GM23338 (cell line): ENCODE measurements around the gene BAG3.

Experiments
- CTCF ChIP-seq, 2 experiments: fragments of 200-600 bp in 1 of 2; sonication (generic) in 1 of 2; conservative IDR thresholded peaks; 2 replicates each; pipeline versions ENCODE4 v1.5.1 to v1.6.1; 2016 to 2017; ENCODE audit warnings: antibody characterized with exemption in 2 of 2, low read depth in 2 of 2, mild to moderate bottlenecking in 2 of 2, moderate library complexity in 1 of 2
- ETS1 ChIP-seq: IDR thresholded peaks from 2 replicates; pipeline ENCODE4 v1.6.1; 2016; ENCODE audit warnings: antibody characterized with exemption
- EZH2 ChIP-seq: fragments of 200-600 bp; sonication (generic); IDR thresholded peaks from one replicate; pipeline ENCODE4 v1.8.0; 2017; ENCODE audit warnings: antibody characterized with exemption, mild to moderate bottlenecking, low read depth; ENCODE audit not compliant: unreplicated experiment
- EZH2phosphoT487 ChIP-seq: fragments of 200-600 bp; sonication (generic); IDR thresholded peaks from one replicate; pipeline ENCODE4 v1.8.1; 2018; ENCODE audit warnings: antibody characterized with exemption; ENCODE audit not compliant: unreplicated experiment
- JUNB ChIP-seq: IDR thresholded peaks from one replicate; pipeline ENCODE4 v1.6.1; 2016; ENCODE audit warnings: antibody characterized with exemption; ENCODE audit not compliant: unreplicated experiment
- POLR2AphosphoS5 ChIP-seq: IDR thresholded peaks from 2 replicates; pipeline ENCODE4 v1.6.1; 2016; ENCODE audit warnings: antibody characterized with exemption, low read depth
- REST ChIP-seq: IDR thresholded peaks from one replicate; pipeline ENCODE4 v1.6.1; 2018; ENCODE audit warnings: antibody characterized with exemption; ENCODE audit not compliant: unreplicated experiment

GRCh38 chr10:119650692-119651513, at the start of gene BAG3:
- TF ChIP-seq CTCF (conservative IDR thresholded peaks at IDR 0.05; ENCODE audit: low read depth in 2 of 2) (no peak), POLR2AphosphoS5 (peak; percentile 79), EZH2 (no peak), EZH2phosphoT487 (no peak), REST (no peak), ETS1 (no peak), JUNB (no peak)
